Vagina (tissue), 2 donors: ENCODE measurements around the gene COX8A. TPM values are rescaled to one million over a fixed set of nuclear protein-coding genes. Genes with fewer than 3 reads are reported as not detected.

Experiments
- DNase-seq, 2 donors: peaks; one replicate each; pipeline ENCODE4 v3.0.0-alpha.2; 2017; ENCODE audit errors: extremely low spot score in 2 of 2
- H3K27ac ChIP-seq: fragments of 200-600 bp; sonication (generic); one replicate; pipeline ENCODE4 v1.5.1; 2019
- H3K27me3 ChIP-seq: fragments of 200-600 bp; sonication (generic); one replicate; pipeline ENCODE4 v1.5.1; 2019
- H3K36me3 ChIP-seq, 2 donors: fragments of 200-600 bp; sonication (generic); one replicate each; pipeline ENCODE4 v1.5.1; 2017 to 2019
- H3K4me1 ChIP-seq: fragments of 200-600 bp; sonication (generic); one replicate; pipeline ENCODE4 v1.5.1; 2019
- H3K4me3 ChIP-seq, 2 donors: fragments of 200-600 bp; sonication (generic); 1 replicate in 1 of 2; 2 replicates in 1 of 2; pipeline ENCODE4 v1.5.1; 2016 to 2019
- H3K9me3 ChIP-seq: fragments of 200-600 bp; sonication (generic); one replicate; pipeline ENCODE4 v1.5.1; 2019
- POLR2A ChIP-seq, 2 donors: fragments of 450-650 bp; IDR thresholded peaks; one replicate each; pipeline ENCODE4 v1.6.1; 2017; ENCODE audit warnings: antibody characterized with exemption in 2 of 2, mild to moderate bottlenecking in 2 of 2, moderate library complexity in 2 of 2
- POLR2AphosphoS5 ChIP-seq, 2 donors: sonication (generic); formaldehyde crosslinking; IDR thresholded peaks; one replicate each; pipeline ENCODE4 v1.9.0; 2017; ENCODE audit warnings: antibody characterized with exemption in 2 of 2, mild to moderate bottlenecking in 2 of 2, low read depth in 1 of 2; ENCODE audit not compliant: insufficient read depth in 1 of 2
- intact Hi-C: fragments of 100-400 bp; cut with DNase I; formaldehyde crosslinking; loops from one replicate; pipeline ENCODE4 v1.15.1; 2023
- small RNA-seq: library from RNA; depleted of rRNA; stranded (forward); fragments of <200 nt; gene quantifications from one replicate; pipeline ENCODE3, GENCODE V24; 2016
- total RNA-seq: library from RNA; depleted of rRNA; stranded (reverse); fragments of >200 nt; gene quantifications from one replicate; pipeline ENCODE4 v1.2.3, GENCODE V29; 2016
- TF ChIP-seq, protein P1 (sequence below), 3 experiments: fragments of 450-650 bp in 2 of 3; fragments of 200-600 bp in 1 of 3; sonication (generic) in 1 of 3; IDR thresholded peaks; one replicate each; pipeline ENCODE4 v1.5.1; 2017 to 2019; ENCODE audit warnings: antibody characterized with exemption in 3 of 3, mild to moderate bottlenecking in 2 of 3, moderate library complexity in 2 of 3

The COX8A gene
- total RNA-seq, 1 donor from 2014 or later: 383 TPM

GRCh38 chr11:64022125-64022784, 47.8 kb downstream of the COX8A start:
- intact Hi-C loops: no loop called here
- no peak for DNase-seq
- H3K4me3 ChIP-seq: no peak overlapping the region
- H3K9me3 ChIP-seq: no peaks in the 10 kb centered on the region
- no peaks in the 10 kb centered on the region for H3K27me3 ChIP-seq
- H3K4me1 ChIP-seq: peaks cover 20% of the 10 kb centered on the region
- H3K27ac ChIP-seq: no peak overlapping the region
- no peaks in the 10 kb centered on the region for H3K36me3 ChIP-seq
- TF ChIP-seq POLR2A (IDR thresholded peaks at IDR 0.05) (no peak), POLR2AphosphoS5 (IDR thresholded peaks at IDR 0.05; ENCODE audit: insufficient read depth in 1 of 2, low read depth in 1 of 2) (no peak)
- TF ChIP-seq, protein P1, sequence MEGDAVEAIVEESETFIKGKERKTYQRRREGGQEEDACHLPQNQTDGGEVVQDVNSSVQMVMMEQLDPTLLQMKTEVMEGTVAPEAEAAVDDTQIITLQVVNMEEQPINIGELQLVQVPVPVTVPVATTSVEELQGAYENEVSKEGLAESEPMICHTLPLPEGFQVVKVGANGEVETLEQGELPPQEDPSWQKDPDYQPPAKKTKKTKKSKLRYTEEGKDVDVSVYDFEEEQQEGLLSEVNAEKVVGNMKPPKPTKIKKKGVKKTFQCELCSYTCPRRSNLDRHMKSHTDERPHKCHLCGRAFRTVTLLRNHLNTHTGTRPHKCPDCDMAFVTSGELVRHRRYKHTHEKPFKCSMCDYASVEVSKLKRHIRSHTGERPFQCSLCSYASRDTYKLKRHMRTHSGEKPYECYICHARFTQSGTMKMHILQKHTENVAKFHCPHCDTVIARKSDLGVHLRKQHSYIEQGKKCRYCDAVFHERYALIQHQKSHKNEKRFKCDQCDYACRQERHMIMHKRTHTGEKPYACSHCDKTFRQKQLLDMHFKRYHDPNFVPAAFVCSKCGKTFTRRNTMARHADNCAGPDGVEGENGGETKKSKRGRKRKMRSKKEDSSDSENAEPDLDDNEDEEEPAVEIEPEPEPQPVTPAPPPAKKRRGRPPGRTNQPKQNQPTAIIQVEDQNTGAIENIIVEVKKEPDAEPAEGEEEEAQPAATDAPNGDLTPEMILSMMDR (IDR thresholded peaks at IDR 0.05): no peak

GRCh38 chr11:64023712-64024710, 49.6 kb downstream of the COX8A start:
- Histone ChIP-seq H3K9me3 (no peaks in the 10 kb centered on the region), H3K36me3 (no peaks in the 10 kb centered on the region), H3K27ac (no peak overlapping the region), H3K4me3 (no peak overlapping the region), H3K27me3 (no peaks in the 10 kb centered on the region), H3K4me1 (peaks cover 25% of the 10 kb centered on the region)
- intact Hi-C loops: no loop called here
- DNase-seq: no peak
- TF ChIP-seq, protein P1 (IDR thresholded peaks at IDR 0.05): no peak
- TF ChIP-seq POLR2A (IDR thresholded peaks at IDR 0.05) (no peak), POLR2AphosphoS5 (IDR thresholded peaks at IDR 0.05; ENCODE audit: insufficient read depth in 1 of 2, low read depth in 1 of 2) (no peak)

- Histone ChIP-seq H3K4me1 (peaks cover 25% of the 10 kb centered on the region), H3K4me3 (no peak overlapping the region), H3K27ac (no peak overlapping the region), H3K9me3 (no peaks in the 10 kb centered on the region), H3K36me3 (no peaks in the 10 kb centered on the region), H3K27me3 (no peaks in the 10 kb centered on the region)
- intact Hi-C loops: no loop called here
- DNase-seq: no peak
- TF ChIP-seq, protein P1 (IDR thresholded peaks at IDR 0.05): no peak
- TF ChIP-seq POLR2A (IDR thresholded peaks at IDR 0.05): no peak
- no peak for TF ChIP-seq POLR2AphosphoS5 (IDR thresholded peaks at IDR 0.05; ENCODE audit: insufficient read depth in 1 of 2, low read depth in 1 of 2)
Observed at GRCh38 chr11:64025205-64025604, 50.8 kb downstream of the COX8A start.

Small RNAs within 50 kb of the gene (small RNA-seq; reads per million reads assigned to genes)
- not detected for gene RNU6-45P

Other genes starting within 250 kb of the COX8A start
- 13.0 TPM for gene ZFTA, start 205.8 kb upstream of the COX8A start, total RNA-seq
- 6.6 TPM for gene SPINDOC, start 161.2 kb upstream of the COX8A start, total RNA-seq
- 35.6 TPM for gene MARK2, start 135.5 kb upstream of the COX8A start, total RNA-seq
- gene RCOR2, start 57.5 kb upstream of the COX8A start, total RNA-seq: not detected
- gene NAA40, start 35.6 kb upstream of the COX8A start, total RNA-seq: 7.1 TPM
- 85.0 TPM for gene OTUB1, start 11.8 kb downstream of the COX8A start, total RNA-seq
- gene FLRT1, start 61.3 kb downstream of the COX8A start, total RNA-seq: 0.49 TPM
- gene MACROD1, start 191.5 kb downstream of the COX8A start, total RNA-seq: 61.4 TPM
- gene STIP1, start 211.6 kb downstream of the COX8A start, total RNA-seq: 91.3 TPM
- gene FERMT3, start 232.1 kb downstream of the COX8A start, total RNA-seq: 24.3 TPM